Measurements from ENCODE around the gene SNX6.
A peak's percentile ranks its signal among the peaks of the same experiment; 100 is the strongest.
"Not testable (repeated sequence)": the region's sequence is repeated elsewhere in the genome, so short reads cannot be mapped to it uniquely, and the experiment has no call there.

Gene SNX6

GRCh38 chr14:34629657-34630529, at the start of gene SNX6:
TSS of gene SNX6 (minus strand) at chr14:34630148. CDS start at chr14:34630116, 32 bp downstream.
- DNase-seq: peak; percentile 77

DNA sequence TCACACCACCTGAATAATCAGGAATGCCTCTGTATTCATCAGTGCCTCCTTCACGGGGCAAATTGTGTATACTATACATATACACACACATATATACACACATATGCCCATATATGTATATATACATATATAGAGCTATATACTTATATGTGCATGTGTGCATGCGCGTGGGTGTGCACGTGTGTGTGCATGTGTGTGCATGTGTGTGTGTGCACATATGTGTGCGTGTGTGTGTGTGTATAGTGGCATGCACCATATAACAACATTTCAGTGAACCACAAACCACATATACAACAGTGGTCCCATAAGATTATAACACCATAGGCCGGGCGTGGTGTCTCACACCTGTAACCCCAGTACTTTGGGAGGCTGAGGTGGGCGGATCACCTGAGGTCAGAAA, 48.8 kb upstream of the SNX6 start:
- no peak for DNase-seq

- DNase-seq: no peak
Observed at GRCh38 chr14:34678306-34678705, 48.4 kb upstream of the SNX6 start.

- no peak for DNase-seq
Observed at GRCh38 chr14:34676516-34677211, 46.7 kb upstream of the SNX6 start.

GRCh38 chr14:34673702-34674101, 43.8 kb upstream of the SNX6 start:
- no peak for DNase-seq

GRCh38 chr14:34671716-34672115, 41.8 kb upstream of the SNX6 start:
- DNase-seq: no peak

GRCh38 chr14:34668111-34668510, 38.2 kb upstream of the SNX6 start:
- no peak for DNase-seq

DNA sequence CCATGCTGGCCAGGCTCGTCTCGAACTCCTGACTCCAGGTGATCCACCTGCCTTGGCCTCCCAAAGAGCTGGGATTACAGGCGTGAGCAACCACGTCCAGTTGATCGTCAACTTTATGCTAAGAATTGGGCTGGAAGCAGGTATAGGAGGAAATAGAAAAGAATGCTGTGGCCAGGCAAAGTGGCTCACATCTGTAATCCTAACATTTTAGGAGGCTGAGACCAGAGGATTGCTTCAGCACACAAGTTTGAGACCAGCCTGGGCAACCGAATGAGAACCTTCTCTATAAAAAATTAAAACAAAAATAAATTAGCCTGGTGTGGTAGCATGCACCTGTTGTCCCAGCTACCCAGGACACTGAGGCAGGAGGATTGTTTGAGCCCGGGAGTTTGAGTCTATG, 37.1 kb upstream of the SNX6 start:
- DNase-seq: no peak

GRCh38 chr14:34665785-34666435, 36.0 kb upstream of the SNX6 start:
- DNase-seq: peak; percentile 52

GRCh38 chr14:34662561-34663088, 32.7 kb upstream of the SNX6 start:
- DNase-seq: no peak

DNA sequence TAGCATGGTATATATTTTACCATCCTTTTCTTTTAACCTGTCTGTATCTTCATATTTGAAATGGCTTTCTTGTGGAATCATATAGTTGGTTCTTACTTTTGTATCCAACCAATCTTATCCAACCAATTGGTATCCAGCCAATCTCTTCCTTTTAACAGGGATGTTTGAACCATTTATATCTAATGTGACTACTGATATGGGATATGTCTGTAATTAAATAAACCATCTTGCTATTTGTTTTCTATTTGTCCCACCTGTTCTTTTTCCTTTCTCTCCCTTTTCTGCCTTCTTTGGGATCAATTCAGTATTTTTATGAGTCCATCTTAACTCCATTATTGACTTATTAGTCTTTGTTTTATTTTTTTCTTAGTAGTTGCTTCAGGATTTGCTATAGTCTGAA, 30.8 kb upstream of the SNX6 start:
- DNase-seq: no peak

DNA sequence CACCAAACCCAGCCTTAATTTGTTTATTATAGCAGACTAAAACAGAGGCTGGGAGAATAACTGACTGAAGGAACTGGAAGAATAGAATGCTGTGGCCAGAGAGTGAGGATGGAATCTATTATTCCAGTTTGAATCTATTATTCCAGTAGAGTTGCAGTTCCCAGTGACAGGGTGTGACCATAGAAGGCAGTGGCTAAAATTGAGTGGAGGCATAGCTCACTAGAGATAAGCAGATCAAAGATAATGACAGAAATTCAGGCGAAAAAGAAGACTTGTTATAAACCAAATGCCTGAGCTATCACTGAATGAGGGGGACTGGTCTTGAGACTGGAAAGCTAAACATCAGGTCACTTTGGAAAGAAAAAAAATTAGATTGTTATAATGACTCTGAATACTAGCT, 26.0 kb upstream of the SNX6 start:
- DNase-seq: no peak

- DNase-seq: not testable (repeated sequence)
Observed at GRCh38 chr14:34653073-34653472, 23.1 kb upstream of the SNX6 start.

GRCh38 chr14:34652348-34652747, 22.4 kb upstream of the SNX6 start:
- DNase-seq: not testable (repeated sequence)

- DNase-seq: no peak
Observed at GRCh38 chr14:34650786-34651584, 21.0 kb upstream of the SNX6 start.

GRCh38 chr14:34650006-34650405, 20.1 kb upstream of the SNX6 start:
- DNase-seq: not testable (repeated sequence)

- no peak for DNase-seq
Observed at GRCh38 chr14:34649344-34649743, 19.4 kb upstream of the SNX6 start.

DNA sequence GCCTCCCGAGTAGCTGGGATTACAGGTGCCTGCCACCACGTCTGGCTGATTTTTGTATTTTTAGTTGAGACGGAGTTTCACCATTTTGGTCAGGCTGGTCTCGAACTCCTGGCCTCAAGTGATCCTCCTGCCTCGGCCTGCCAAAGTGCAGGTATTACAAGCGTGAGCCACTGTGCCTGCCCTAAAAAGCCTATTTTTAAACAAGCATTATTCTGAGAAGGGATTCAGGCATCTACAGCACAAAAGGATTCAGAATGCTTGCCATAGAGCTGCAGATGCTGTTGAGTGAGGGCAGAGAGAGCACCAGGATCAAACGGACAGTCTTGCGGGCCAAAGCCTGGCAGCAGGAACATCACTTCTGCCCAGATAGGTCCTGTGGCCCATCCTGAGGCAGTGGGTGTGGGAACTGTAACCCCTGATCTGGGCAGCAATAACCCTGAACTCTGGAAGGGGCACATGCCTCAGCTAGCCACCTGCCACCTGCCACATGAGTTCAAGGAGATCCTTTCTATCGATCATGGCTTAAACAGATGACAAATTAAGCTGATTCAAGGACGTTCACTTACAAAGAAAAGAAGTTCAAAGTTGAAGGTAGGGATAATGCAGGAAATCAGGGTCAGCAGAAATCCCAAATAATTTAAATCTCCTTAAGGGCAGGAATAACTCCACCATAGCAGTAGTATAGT, 16.8 kb upstream of the SNX6 start:
- no peak for DNase-seq

- DNase-seq: no peak
Observed at GRCh38 chr14:34643361-34643760, 13.4 kb upstream of the SNX6 start.

DNA sequence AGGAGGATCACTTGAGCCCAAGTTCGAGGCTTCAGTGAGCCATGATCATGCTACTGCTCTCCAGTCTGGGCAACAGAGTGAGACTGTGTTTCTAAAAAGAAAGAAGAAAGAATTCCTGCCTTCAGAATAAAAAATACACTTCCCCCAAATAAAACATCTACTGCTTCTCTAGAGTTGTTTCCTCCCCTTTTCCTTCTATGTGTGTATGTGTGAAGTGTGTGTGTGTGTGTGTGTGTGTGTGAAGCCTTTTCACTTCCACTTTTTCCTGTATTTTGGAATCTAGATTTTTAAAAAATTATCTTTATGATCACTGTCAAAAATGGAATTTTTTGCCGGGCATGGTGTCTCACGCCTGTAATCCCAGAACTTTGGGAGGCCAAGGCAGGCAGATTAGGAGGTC, 12.6 kb upstream of the SNX6 start:
- no peak for DNase-seq

DNA sequence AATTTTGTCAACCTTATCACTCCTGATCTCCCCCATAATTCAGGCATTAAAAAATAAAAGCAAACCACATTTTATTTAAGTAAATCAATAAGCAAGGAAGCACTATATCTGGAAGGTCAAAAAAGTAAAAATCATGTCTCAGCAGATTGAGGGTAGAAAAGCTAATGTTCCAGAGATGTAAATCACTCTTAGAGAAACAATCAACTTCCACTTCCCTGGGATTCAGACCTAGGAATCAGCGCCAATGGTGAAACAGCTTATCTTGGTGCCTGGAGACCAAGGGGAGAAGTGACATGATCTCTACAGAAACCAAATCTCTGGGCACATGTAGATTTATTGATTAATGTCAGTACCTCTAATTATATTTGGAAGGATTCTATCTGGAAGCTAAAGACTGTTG, 10.9 kb upstream of the SNX6 start:
- DNase-seq: no peak

- DNase-seq: not testable (repeated sequence)
Observed at GRCh38 chr14:34634360-34634771, 4.4 kb upstream of the SNX6 start.

Measured in CD4-positive, alpha-beta T cell treated with Interleukin-4 for 4 hours (primary cell).